ENCODE results near the gene FUT3. TPM values are rescaled to one million over a fixed set of nuclear protein-coding genes. Genes with fewer than 3 reads are reported as not detected.
"Not testable (repeated sequence)": the region's sequence is repeated elsewhere in the genome, so short reads cannot be mapped to it uniquely, and the experiment has no call there.

Gene FUT3
- total RNA-seq, 1 donor from 2014 or later = not detected

DNA sequence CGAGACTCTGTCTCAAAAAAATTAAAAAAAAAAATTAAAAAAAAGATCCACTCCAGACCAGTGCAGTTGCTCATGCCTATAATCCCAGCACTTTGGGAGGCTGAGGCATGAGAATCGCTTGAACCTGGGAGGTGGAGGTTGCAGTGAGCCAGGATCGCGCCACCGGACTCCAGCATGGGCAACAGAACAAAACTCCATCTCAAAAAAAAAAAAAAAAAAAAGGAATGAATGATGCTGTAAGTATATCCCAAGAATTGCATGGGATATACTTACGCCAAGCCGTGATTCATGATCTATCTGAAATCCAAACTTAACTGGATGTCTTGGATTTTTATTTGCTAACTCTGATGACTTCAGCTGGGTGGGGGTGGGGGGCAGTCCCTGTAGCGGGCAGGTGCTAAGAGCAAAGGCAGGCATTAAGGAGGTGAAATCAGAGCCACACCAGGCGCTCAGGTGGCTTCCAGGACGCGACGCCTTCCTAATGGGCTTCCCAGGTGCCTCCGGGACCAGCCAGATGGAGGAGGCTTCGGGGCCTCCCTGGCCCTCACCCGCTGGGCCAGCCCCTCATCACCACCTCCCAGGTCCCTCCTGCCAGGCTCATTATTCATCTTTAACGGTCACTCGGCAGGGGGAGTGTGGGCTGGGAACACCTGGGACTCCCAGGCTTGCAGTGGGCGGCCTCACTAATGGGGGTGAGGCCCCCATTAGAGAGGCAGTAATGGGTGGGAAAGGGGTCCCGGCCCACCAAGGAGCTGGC lies 30.5 kb upstream of the FUT3 start:
- DNase-seq = no peak

DNA sequence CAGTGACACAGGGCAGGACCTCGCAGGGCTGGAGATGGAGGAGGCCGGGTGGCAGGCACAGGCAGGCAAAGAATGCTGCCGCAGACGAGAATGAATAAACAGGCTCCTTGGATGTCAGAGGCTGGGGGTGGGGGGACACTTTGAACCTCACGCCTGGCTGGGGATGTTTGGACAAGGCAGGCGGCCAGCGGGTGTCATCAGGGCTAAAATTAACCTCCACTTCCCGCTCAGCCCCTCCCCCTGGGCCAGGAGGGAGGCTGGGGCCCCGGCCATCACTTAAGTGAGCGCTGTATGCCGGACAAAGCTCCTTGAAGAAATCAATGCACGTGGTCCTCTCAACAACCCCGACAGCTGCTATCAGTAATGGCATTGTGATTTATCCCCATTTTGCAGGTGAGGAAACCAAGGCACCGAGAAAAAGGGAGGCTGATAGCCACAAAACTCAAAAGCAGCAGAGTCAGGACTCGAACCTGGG lies 29.4 kb upstream of the FUT3 start:
- no peak for DNase-seq

DNA sequence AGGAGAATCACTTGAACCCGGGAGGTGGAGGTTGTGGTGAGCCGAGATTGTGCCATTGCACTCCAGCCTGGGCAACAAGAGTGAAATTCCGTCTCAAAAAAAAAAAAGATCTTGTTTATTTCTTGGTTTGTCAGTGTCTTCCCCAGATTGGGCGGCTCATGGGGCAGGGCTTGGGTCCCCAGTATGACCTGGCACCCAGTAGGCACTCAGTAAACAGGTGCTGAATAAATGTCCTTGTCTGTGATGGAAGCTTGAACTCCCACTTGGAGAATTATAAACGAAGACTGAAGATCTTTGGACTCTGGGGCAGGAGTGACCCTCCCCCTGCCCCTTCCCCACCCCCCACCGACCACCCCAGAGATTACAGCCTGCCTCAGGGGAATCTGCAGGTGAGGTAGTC lies 28.9 kb upstream of the FUT3 start:
- DNase-seq = no peak

DNA sequence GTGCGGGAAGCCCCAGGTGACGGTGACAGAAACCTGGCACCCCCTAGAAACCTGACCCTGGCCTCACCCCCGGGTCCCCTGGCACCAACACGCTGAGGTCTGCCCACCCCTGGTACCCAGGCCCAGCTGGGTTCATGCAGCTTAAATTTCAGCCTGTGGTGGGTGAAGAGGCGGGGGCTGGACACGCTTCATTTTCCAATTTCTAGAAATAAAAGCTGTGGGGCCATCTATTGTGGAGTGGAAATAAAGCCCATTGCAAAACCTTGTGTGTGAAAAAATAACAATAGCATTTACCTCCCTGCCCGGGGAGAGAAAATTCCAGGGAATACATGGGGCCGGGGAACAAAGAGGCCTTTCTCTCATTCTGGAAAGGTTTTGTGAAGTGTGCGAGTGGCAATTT lies 26.6 kb upstream of the FUT3 start:
- DNase-seq = no peak

DNA sequence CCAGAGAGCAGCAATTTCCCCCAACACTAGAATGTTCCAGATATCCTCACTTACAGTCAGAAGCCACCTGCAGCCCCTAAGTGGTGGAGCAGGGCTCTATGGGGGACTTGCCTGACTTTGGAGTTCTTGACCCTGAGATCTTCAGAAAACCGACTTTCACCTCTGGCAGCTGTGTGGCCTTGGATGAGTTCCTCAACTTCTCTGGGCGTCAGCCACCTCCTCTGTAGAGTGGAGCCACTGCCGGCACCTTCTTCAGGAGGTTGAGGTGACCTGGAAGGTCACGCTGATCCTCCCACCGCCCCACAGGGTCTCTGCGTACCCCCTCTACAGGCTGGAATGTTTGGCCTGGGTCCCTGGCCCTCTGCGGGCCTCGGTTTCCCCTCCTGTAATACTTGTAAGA lies 26.2 kb upstream of the FUT3 start:
- no peak for DNase-seq

DNA sequence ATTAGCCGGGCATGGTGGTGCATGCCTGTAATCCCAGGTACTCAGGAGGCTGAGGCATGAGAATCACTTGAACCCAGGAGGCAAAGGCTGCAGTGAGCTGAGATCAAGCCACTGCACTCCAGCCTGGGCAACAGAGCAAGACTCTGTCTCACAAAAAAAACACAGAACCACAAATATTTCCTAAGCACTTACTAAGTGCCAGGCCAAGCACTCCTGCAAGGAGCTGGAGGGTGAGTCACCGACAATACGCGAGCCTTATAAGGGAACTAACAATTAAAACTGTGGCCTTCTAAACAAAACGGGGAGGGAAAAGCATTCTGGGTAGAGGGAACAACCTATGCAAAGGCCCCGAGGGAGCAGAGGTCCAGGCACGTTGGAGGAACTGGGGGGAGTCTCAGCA lies 23.2 kb upstream of the FUT3 start:
- not testable (repeated sequence) for DNase-seq

DNA sequence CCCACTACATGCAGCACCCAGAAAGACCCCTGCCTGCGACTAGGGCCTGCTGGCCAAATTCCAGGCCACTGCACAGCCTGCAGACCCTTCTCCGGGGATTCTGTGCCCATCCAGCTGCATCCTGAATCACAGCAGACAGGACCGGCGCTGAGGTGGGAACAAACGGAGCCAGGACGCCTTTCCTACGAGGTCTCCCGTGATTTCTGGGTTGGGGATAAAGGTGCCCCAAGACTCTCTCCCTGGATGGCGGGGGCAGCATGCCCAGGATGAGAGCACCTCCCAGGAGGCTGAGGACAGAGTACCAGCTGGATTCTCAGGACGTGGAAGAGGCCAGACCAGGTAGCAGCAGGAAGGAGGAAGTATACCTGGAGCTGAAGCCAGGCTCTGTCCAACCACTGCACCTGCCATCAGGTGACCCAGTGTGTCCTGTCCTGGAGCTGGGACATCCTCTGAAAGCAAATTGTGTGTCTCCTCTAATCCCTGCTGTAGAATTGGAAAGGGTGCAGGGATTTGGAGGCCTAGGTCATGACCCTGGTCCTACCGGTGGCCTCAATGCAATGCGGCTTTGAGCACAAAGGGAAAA lies 22.5 kb upstream of the FUT3 start:
- DNase-seq = no peak

DNA sequence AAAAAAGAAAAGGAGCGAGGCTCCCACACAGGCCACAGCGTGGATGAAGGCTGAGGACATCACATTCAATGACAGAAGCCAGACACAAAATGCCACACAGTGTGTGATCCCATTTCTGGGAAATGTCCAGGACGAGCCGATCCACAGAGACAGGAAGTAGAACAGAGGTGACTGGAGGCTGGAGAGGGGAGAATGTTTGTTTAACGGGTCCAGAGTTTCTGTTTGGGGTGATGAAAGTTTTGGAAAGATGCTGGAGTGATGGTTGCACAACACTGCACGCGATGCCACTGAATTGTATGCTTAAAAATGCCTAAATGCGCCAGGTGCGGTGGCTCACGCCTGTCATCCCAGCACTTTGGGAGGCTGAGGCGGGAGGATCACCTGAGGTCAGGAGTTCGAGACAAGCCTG lies 19.7 kb upstream of the FUT3 start:
- no peak for DNase-seq

DNA sequence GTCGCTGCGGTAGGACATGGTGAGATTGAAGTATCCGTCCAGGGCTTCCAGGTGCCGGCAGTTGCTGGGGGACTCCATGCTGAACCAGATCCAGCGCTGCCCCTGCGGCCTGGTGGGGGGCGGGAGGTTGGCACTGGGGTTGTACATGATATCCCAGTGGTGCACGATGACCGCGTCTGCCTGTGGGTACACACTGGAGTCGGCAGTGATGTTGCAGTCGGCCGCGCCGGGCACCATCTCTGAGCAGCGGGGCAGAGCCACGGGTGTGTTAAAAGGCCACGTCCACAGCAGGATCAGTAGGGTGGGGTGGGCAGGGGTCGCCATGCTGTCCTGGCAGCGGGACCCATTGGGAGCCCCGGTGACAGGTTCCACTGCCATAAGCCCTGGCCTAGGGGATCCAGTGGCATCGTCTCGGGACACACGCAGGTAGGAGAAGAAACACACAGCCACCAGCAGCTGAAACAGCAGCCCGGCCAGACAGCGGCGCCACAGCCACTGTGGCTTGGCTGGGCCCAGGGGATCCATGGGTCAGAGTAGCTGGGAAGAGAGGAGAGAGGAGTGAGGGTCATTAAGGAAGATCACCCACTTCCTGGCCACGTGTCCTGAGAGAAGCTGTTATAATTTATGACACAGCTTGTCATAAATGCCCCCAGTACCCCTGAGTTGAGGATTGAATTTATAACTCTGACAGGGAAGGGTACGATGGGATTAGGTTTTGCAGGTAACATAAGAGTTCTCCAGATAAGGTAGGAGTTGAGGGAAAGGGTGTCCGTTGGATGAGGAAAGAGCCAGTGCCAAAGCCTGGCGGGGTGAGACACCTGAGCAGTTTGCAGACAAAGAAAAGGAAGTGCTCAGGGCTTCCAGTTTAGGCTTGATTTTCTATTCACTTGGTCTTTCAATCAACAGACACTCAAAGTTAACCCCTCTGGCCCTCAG lies 16.2 kb upstream of the FUT3 start:
- DNase-seq = no peak

DNA sequence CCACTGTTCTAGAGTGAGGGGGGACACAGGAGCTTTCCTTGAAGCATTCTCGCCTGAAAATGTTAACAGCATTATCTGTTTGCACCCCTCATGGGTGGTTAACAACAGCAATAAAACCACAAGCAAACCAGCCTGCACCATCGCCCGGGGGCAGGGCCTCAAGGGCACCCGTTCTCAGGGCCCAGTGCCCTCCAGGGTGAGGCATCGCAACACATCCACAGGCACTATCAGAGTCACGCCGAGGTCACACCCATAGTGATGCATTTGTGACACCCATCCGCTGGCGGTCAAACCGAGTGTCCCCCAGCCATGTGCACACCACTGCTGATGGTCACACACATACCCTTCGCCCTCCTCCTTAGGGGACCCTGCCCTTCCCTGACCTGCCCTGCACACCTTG lies 14.5 kb upstream of the FUT3 start:
- DNase-seq = no peak

DNA sequence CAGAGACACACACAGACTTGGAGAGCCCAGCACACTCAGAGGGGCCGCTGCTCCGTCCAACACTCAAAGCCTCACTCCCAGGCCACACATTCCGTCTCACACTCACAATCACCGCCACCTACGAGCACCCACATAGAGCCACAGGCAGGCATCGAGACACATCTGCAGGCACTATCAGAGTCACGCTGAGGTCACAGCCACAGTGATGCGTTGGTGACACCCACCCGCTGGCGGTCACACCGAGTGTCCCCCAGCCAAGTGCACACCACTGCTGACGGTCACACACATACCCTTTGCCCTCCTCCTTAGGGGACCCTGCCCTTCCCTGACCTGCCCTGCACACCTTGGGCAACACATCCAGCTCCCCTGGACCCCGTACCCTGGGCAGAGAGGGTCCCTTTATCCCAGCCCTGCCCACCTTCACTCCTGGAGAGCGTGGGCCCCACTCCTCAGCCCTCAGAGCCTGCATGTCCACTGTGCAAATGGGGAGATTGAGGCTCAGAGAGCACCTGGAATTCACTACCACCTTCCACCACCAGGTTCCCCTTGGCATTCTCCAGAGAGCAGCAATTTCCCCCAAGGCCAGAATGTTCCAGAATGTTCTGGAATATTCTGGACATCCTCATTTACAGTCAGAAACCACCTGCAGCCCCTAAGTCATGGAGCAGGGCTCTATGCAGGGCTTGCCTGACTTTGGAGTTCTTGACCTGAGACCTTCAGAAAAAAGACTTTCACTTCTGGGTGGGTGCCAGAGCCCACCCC lies 13.7 kb upstream of the FUT3 start:
- DNase-seq = no peak

DNA sequence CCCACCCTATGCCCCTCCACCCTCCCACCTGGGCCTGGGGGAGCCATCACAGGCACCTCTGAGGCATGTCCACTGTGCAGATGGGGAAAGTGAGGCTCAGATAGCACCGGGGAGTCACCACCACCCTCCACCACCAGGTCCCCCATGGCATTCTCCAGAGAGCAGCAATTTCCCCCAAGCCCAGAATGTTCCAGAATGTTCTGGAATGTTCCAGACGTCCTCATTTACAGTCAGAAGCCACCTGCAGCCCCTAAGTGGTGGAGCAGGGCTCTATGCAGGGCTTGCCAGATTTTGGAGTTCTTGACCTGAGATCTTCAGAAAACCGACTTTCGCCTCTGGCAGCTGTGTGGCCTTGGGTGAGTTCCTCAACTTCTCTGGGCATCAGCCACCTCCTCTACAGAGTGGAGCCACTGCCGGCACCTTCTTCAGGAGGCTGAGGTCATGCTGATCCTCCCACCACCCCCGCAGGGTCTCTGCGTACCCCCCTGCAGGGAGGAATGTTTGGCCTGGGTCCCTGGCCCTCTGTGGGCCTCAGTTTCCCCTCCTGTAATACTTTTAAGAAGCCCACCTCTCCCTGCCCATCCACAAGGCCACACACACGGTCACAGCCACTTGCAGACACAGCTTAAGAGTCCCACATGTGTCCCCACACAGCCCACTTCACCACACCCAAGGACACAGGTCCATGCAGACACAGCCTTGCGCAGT lies 12.9 kb upstream of the FUT3 start:
- no peak for DNase-seq

DNA sequence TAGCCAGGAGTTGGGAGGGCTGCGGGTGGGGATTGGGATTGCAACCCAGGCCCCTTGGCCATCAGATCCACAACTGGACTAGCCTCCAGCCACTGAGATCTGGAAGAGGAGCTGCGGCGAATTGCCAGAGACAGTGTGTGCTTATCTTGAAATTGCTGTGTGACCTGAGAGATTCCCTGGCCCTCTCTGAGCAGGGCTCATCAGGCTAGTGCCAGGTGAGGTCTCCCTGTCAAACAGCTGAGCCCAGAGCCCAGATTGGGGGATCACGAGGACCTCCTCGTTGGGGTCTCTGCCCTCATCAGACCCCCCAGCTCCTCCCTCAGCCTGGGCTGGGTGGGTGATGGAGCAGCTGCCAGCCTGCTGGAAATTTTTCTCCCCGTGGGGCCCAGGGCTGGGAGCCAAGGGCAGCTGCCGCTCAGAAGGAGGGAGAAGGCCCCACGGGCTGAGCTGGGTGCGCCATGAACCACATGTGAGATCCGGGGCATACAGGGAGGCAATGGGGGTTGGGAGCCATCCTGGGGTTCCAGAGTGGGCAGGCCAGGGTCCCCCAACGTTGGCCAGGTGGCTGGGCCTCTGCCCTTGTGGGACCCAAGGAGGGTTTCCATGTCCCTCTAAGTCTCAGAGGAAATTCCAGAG lies 11.9 kb upstream of the FUT3 start:
- DNase-seq = no peak

DNA sequence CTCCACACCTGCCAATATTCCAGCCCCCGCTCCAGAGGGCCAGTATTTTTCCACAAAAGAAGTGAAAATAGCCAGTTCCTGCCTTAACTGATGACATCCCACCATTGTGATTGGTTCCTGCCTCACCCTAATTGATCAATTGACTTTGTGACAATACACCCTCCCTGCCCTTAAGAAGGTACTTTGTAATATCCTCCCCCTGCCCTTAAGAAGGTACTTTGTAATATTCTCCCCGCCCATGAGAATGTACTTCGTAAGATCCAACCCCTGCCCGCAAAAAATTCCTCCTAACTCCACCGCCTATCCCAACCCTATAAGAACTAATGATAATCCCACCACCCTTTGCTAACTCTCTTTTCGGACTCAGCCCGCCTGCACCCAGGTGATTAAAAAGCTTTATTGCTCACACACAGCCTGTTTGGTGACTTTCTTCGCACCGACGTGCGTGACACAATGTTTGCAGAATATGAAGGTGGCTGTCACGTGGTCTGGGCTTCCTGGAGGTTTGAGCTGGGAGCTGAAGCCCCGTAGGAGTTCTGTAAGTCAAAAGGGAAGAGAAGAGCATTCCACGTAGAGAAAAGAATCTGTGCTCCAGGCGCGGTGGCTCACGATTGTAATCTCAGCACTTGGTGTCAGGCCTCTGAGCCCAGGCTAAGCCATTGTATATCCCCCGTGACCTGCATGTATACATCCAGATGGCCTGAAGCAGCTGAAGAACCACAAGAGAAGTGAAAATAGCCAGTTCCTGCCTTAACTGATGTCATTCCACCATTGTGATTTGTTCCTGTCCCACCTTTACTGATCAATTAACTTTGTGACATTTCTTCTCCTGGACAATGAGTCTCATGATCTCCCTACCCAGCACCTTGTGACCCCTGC lies 6.2 kb upstream of the FUT3 start:
- DNase-seq = no peak

DNA sequence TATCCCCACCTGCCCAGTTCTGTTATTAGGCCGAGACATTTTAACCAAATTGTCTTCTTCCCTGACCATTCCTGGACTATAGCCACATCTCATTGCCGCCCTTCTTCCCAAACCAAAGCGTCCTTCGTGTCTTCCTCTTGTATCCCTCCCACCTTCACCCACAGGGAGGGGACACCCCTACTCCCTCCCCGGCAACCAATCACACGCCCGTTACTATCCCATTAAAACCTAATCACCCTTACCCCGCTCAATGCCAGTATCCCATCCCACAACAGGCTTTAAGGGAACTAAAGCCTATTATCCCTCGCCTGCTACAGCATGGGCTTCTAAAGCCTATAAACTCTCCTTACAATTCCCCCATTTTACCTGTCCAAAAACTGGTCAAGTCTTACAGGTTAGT lies 3.9 kb upstream of the FUT3 start:
- DNase-seq = not testable (repeated sequence)

DNA sequence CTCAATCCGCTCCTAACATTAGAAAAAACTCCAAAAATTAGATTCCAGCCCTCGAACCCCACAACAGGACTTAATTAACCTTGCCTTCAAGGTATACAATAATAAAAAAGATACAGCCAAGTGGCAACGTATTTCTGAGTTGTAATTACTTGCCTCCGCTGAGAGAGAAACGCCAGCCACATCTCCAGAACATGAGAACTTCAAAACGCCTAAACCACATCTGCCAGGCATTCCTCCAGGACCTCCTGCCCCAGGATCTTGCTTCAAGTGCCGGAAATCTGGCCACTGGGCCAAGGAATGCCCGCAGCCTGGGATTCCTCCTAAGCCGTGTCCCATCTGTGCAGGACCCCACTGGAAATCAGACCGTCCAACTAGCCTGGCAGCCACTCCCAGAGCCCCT lies 2.9 kb upstream of the FUT3 start:
- DNase-seq = not testable (repeated sequence)

DNA sequence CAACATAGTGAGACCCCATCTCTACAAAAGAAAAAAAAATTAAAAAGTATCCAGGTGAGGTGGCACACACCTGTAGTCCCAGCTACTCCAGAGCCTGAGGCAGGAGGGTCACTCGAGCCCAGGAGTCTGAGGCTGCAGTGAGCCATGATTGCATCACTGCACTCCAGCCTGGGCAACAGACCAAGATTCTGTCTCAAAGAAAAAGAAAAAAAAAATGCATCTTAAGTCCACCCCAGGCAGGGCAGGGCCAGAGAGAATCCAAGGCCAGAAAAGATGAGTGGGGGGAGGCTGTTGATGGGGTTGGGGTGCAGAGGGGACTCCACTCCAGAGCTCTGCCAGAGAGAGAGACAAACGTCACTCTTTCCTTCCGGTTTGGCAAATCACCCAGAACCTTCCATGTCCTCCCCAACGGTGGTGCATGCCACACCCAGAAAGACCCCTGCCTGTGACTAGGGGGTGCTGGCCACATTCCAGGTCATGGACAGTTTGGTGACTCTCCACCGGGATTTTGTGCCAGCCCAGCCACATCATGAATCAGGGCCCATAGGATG lies 431 bp downstream of the FUT3 start:
- DNase-seq = no peak

DNA sequence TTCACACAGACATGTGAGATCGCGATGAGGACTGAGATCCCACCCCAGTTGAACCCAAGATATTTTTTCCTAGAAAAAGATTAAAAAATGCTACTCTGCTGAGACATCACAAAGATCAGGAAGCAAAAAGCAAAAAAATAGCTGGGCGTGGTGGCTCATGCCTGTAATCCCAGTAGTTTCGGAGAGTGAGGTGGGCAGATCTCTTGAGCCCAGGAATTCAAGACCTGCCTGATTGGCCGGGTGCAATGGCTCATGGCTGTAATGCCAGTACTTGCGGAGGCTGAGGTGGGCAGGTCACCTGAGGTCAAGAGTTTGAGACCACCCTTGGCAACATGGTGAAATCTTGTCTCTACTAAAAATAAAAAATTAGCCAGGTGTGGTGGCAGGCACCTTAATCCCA lies 1.1 kb downstream of the FUT3 start:
- DNase-seq = no peak

DNA sequence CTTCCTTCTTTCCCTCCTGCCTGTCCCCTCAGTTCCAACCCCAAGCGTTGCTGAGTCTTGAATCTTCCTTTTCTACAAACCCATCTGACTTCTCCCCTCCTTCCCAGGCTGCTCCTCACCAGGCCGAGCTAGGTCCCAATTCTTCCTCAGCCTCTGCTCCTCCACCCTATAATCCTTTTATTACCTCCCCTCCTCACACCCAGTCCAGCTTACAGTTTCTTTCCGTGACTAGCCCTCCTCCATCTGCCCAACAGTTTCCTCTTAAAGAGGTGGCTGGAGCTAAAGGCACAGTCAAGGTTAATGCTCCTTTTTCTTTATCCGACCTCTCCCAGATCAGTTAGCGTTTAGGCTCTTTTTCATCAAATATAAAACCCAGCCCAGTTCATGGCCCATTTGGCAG lies 2.6 kb downstream of the FUT3 start:
- not testable (repeated sequence) for DNase-seq

DNA sequence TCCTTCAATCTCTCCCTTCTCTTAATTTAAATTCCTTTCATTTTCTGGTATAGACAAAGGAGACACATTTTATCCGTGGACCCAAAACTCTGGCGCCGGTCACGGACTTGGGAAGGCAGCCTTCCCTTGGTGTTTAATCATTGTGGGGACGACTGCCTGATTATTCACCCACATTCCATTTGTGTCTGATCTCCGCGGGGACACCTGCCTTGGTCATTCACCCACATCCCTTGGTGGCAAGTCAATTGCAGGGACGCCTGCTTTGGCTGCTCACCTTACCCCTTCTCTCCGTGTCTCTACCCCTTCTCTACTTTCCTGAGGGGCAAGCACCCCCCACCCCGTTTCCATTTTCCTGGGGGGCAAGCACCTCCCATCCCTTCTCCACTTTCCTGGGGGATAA lies 3.4 kb downstream of the FUT3 start:
- DNase-seq = not testable (repeated sequence)
